ENCODE results near the gene CARD18. TPM values are rescaled to one million over a fixed set of nuclear protein-coding genes. Genes with fewer than 3 reads are reported as not detected.

Gene CARD18
- polyA plus RNA-seq, 3 donors = not detected

GRCh38 chr11:105110688-105111030 is 28.9 kb downstream of the CARD18 start:
- Histone ChIP-seq H3K9ac (ENCODE audit: insufficient read depth, low read length, poor library complexity, severe bottlenecking) (no peak overlapping the region), H2AFZ (ENCODE audit: insufficient read depth, low read depth, low read length, poor library complexity, severe bottlenecking) (no peak overlapping the region), H3K4me3 (replicated peaks in 1 of 3; ENCODE audit: low read depth in 2 of 3, low read length in 3 of 3) (peak overlapping the region in 1 of 3 experiments; percentile 62), H3K36me3 (replicated peaks in 1 of 2; ENCODE audit: control insufficient read depth in 1 of 2, insufficient read depth in 2 of 2, low read length in 2 of 2) (no peaks in the 10 kb centered on the region), H3K27ac (ENCODE audit: low read depth in 1 of 2, low read length in 2 of 2) (peak overlapping the region in 1 of 2 donors; percentile 67), H3K4me1 (ENCODE audit: control insufficient read depth in 1 of 2, insufficient read depth in 2 of 2, low read length in 2 of 2) (peaks cover 18 to 20% of the 10 kb centered on the region in 2 donors), H3K9me3 (replicated peaks in 1 of 2; ENCODE audit: control insufficient read depth in 1 of 2, insufficient read depth in 1 of 2, low read length in 2 of 2) (no peaks in the 10 kb centered on the region), H3K4me2 (replicated peaks; ENCODE audit: extremely low read depth, low read length, poor library complexity, severe bottlenecking) (peak overlapping the region; percentile 58), H4K20me1 (ENCODE audit: insufficient read depth, low read length) (no peaks in the 10 kb centered on the region), H3K27me3 (ENCODE audit: control insufficient read depth in 2 of 2, insufficient read depth in 2 of 2, low read length in 2 of 2) (no peaks in the 10 kb centered on the region), H3K79me2 (ENCODE audit: insufficient read depth, low read length) (no peaks in the 10 kb centered on the region)
- no peak for DNase-seq
- H3K36me3 Mint-ChIP-seq = peaks cover 0 to 2% of the 10 kb centered on the region in 2 donors
- no CpG with 5 or more reads among the region's 2 CpGs for WGBS (ENCODE audit: insufficient coverage)
- intact Hi-C loops (cut with micrococcal nuclease) = loop anchor here in 1 of 2 donors (10.0 kb wide), 1 partner anchor 74 kb away; no protein-coding TSS in a partner anchor
- H3K4me3 Mint-ChIP-seq = peak overlapping the region in 1 of 2 donors; percentile 77
- peaks cover 29% of the 10 kb centered on the region for H3K4me1 Mint-ChIP-seq
- H3K27ac Mint-ChIP-seq = peak overlapping the region in 6 of 7 donors; percentile 18 to 88 (median 64)
- peaks cover 0 to 4% (median 3%) of the 10 kb centered on the region in 3 donors for H3K27me3 Mint-ChIP-seq (ENCODE audit: low read depth in 3 of 3)
- TF ChIP-seq CTCF (IDR thresholded peaks at IDR 0.05) = no peak
- H3K9me3 Mint-ChIP-seq = peaks cover 0 to 3% (median 0%) of the 10 kb centered on the region in 7 donors

GRCh38 chr11:105109855-105110687 is 29.5 kb downstream of the CARD18 start:
- H2AFZ ChIP-seq (ENCODE audit: insufficient read depth, low read depth, low read length, poor library complexity, severe bottlenecking) = peak overlapping the region; percentile 3
- no peak for TF ChIP-seq CTCF (IDR thresholded peaks at IDR 0.05)
- no peaks in the 10 kb centered on the region for H3K79me2 ChIP-seq (ENCODE audit: insufficient read depth, low read length)
- peak in 2 of 3 donors; percentile 19 to 41 for DNase-seq
- Mint-ChIP-seq H3K27me3 (ENCODE audit: low read depth in 3 of 3) (peaks cover 0 to 4% (median 3%) of the 10 kb centered on the region in 3 donors), H3K9me3 (peaks cover 0 to 6% (median under 1%) of the 10 kb centered on the region in 7 donors), H3K4me3 (peak overlapping the region; percentile 4 to 77), H3K4me1 (peaks cover 29% of the 10 kb centered on the region), H3K27ac (peak overlapping the region; percentile 46 to 88 (median 70)), H3K36me3 (peaks cover 0 to 2% of the 10 kb centered on the region in 2 donors)
- intact Hi-C loops (cut with micrococcal nuclease) = loop anchor here (10.0 kb wide), 2 partner anchors 75 kb away; partner anchors contain the start of gene CASP1 (in 1 of the 2)
- H3K27ac ChIP-seq (ENCODE audit: low read depth in 1 of 2, low read length in 2 of 2) = peak overlapping the region in 1 of 2 donors; percentile 67
- no peaks in the 10 kb centered on the region for H3K27me3 ChIP-seq (ENCODE audit: control insufficient read depth in 2 of 2, insufficient read depth in 2 of 2, low read length in 2 of 2)
- H3K4me3 ChIP-seq (replicated peaks in 1 of 3; ENCODE audit: low read depth in 2 of 3, low read length in 3 of 3) = peak overlapping the region; percentile 15 to 62 (median 16)
- no peaks in the 10 kb centered on the region for H3K36me3 ChIP-seq (replicated peaks in 1 of 2; ENCODE audit: control insufficient read depth in 1 of 2, insufficient read depth in 2 of 2, low read length in 2 of 2)
- 26% methylated on average over 5 of the region's 8 CpGs for WGBS (ENCODE audit: insufficient coverage)
- peaks cover 18 to 20% of the 10 kb centered on the region in 2 donors for H3K4me1 ChIP-seq (ENCODE audit: control insufficient read depth in 1 of 2, insufficient read depth in 2 of 2, low read length in 2 of 2)
- H3K9me3 ChIP-seq (replicated peaks in 1 of 2; ENCODE audit: control insufficient read depth in 1 of 2, insufficient read depth in 1 of 2, low read length in 2 of 2) = no peaks in the 10 kb centered on the region
- H4K20me1 ChIP-seq (ENCODE audit: insufficient read depth, low read length) = no peaks in the 10 kb centered on the region
- H3K4me2 ChIP-seq (replicated peaks; ENCODE audit: extremely low read depth, low read length, poor library complexity, severe bottlenecking) = peak overlapping the region; percentile 58
- H3K9ac ChIP-seq (ENCODE audit: insufficient read depth, low read length, poor library complexity, severe bottlenecking) = peak overlapping the region; percentile 25
